Erythroblast (primary cell): ENCODE measurements around the gene POLD1.
"Not testable (repeated sequence)": the region's sequence is repeated elsewhere in the genome, so short reads cannot be mapped to it uniquely, and the experiment has no call there.

Experiments used
- DNase-seq, 2 experiments: peaks; one replicate each; lab custom pipeline; 2025; lab: John Stamatoyannopoulos, UW
- GATA1 ChIP-seq: IDR thresholded peaks from 2 replicates; pipeline ENCODE4 v1.6.1; 2011; ENCODE audit warnings: low read depth, mild to moderate bottlenecking, control low read depth, low read length, moderate library complexity
- POLR2A ChIP-seq: IDR thresholded peaks from 2 replicates; pipeline ENCODE4 v1.6.1; 2011; ENCODE audit warnings: mild to moderate bottlenecking, low read length

The POLD1 gene

DNA sequence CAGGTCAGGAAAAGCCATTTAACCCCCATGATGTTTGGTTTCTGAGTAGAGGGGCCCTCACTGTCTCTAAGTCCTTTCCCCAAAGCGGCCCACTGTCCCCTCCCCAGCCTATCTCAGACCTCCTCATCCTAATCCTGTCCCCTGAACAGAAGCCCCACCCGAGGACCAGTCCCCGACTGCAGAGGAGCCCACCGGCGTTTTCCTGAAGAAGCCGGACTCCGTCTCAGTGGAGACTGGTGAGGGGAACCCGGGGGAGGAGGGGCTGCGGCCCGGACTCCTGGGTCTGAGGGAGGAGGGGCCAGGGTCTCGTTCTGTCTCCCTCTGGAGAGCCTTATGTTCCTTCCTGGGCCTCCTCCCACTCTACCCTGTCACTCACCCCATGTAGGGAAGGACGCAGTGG, 51.5 kb downstream of the POLD1 start:
- DNase-seq: no peak
- TF ChIP-seq GATA1 (no peak), POLR2A (no peak)

GRCh38 chr19:50437862-50438449, 53.8 kb downstream of the POLD1 start:
- TF ChIP-seq GATA1 (no peak), POLR2A (no peak)
- DNase-seq: no peak

DNA sequence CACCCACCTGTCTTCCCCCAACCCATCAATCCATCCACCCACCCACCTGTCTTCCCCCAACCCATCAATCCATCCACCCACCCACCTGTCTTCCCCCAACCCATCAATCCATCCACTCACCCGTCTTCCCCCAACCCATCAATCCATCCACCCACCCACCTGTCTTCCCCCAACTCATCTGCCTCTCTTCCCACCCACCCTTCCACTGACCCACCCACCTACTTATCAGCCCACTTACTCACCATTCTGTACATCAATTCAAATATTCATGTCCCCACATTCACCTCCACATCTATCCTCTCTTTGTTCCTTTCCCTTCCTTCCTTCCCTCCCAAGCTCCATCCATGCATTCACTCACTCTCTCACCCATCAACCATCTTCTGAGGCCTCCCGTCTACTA, 55.0 kb downstream of the POLD1 start:
- not testable (repeated sequence) for DNase-seq

DNA sequence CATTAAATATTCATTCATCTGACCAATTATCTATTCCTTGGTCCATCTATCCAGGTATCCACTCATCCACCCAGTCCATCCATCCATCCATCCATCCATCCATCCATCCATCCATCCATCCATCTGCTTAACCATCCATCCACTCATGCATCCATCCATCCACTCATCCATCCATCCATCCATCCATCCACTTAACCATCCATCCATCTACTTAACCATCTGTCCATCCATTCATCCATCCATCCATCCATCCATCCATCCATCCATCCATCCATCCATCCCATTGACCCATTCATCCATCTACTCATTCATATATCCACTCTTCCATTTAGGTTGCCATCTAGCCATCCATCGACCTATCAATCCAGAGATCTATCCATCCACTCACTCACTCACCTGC, 59.9 kb downstream of the POLD1 start:
- TF ChIP-seq POLR2A (no peak), GATA1 (no peak)
- DNase-seq: no peak

GRCh38 chr19:50447053-50447452, 62.9 kb downstream of the POLD1 start:
- no peak for TF ChIP-seq POLR2A
- TF ChIP-seq GATA1: no peak
- DNase-seq: no peak

DNA sequence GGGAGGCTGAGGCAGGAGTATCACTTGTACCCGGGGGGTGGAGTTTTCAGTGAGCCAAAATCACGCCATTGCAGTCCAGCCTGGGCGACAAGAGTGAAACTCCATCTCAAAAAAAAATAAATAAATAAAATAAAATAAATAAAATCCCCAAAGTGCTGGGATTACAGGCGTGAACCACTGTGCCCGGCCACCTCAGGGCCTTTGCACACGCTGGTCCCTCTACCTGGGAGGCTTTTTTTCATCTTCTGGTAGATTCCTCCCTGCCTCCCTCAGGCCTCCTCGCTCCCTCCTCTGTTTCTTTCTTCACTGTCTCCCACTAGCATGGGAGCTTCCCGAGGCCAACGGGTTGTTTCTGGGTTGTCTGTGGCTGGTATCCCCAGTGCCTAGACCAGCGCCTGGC, 63.6 kb downstream of the POLD1 start:
- TF ChIP-seq POLR2A: no peak
- no peak for TF ChIP-seq GATA1

GRCh38 chr19:50449236-50449899, 65.2 kb downstream of the POLD1 start:
- DNase-seq: no peak
- TF ChIP-seq POLR2A (no peak), GATA1 (no peak)

More for the DNA sequence above, 63.6 kb downstream of the POLD1 start:
- DNase-seq: no peak

GRCh38 chr19:50450369-50451222, 66.4 kb downstream of the POLD1 start:
- TF ChIP-seq GATA1: no peak
- no peak for TF ChIP-seq POLR2A
- no peak for DNase-seq

DNA sequence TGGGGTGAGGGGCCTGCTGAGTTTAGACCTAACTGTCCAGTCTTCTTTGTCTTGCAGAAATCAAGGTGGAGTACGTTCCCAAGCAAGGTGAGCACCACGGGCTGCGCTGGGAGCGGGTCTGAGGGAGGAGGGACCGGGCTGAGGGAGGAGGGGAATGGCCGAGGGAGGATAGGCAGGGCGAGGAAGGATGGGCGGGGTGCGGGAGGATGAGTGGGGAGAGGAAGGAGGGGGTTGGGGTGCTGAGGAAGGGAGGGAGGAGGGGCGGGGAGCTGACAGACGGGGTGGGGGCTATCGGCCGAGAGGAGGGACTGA, 67.0 kb downstream of the POLD1 start:
- no peak for DNase-seq
- TF ChIP-seq GATA1 (no peak), POLR2A (no peak)

- TF ChIP-seq POLR2A (no peak), GATA1 (no peak)
- no peak for DNase-seq
Observed at GRCh38 chr19:50453243-50453642, 69.1 kb downstream of the POLD1 start.

GRCh38 chr19:50455992-50456391, 71.8 kb downstream of the POLD1 start:
- DNase-seq: no peak
- TF ChIP-seq GATA1: no peak
- no peak for TF ChIP-seq POLR2A

DNA sequence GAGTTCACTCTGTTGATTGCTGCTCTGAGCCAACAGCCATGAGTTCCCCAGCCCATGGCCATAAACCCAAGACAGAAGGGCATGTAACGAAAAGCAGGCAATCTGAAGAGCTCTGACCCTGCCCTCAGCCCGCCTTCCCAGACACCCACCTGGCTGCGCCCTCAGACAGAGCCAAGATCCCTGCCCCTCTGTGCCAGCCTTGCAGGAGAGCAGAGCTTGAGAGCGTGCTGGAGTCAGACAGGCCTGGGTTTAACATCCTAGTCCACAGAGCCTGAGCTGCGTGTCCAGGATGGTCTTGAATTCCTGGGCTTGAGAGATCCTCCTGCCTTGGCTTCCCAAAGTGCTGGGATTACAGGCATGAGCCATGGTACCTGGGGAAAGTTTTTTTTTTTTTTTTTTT, 73.2 kb downstream of the POLD1 start:
- no peak for DNase-seq
- TF ChIP-seq GATA1 (no peak), POLR2A (no peak)

GRCh38 chr19:50458396-50459066, 74.4 kb downstream of the POLD1 start:
- TF ChIP-seq GATA1 (no peak), POLR2A (no peak)
- no peak for DNase-seq

DNA sequence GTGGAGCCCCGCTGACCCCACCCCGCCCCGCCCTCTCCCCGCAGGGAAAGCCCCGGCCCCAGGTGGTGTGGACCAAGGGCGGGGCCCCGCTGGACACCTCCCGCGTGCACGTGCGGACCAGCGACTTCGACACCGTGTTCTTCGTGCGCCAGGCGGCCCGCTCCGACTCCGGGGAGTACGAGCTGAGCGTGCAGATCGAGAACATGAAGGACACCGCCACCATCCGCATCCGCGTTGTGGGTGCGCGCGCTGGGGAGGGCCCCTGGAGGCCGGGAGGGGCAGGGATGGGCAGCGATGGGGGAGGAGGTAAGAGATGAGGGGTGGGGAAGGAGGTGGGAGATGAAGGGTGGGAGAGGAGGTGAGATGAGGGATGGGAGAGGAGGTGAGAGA, 74.9 kb downstream of the POLD1 start:
- no peak for DNase-seq
- TF ChIP-seq POLR2A (no peak), GATA1 (no peak)

- TF ChIP-seq GATA1: no peak
- no peak for TF ChIP-seq POLR2A
- no peak for DNase-seq
Observed at GRCh38 chr19:50459638-50460037, 75.5 kb downstream of the POLD1 start.
